Astrocyte (in vitro differentiated cells and primary cell): ENCODE measurements around the gene PUDP.

Source experiments
- CTCF ChIP-seq: IDR thresholded peaks from 2 replicates; pipeline ENCODE4 v1.5.1; 2011; ENCODE audit warnings: low read depth, mild to moderate bottlenecking, inconsistent platforms, low read length, moderate library complexity; ENCODE audit not compliant: insufficient read depth
- EZH2 ChIP-seq: IDR thresholded peaks from 2 replicates; pipeline ENCODE4 v1.6.1; 2012; ENCODE audit warnings: mild to moderate bottlenecking, low read length, inconsistent platforms; ENCODE audit not compliant: insufficient read depth

DNA sequence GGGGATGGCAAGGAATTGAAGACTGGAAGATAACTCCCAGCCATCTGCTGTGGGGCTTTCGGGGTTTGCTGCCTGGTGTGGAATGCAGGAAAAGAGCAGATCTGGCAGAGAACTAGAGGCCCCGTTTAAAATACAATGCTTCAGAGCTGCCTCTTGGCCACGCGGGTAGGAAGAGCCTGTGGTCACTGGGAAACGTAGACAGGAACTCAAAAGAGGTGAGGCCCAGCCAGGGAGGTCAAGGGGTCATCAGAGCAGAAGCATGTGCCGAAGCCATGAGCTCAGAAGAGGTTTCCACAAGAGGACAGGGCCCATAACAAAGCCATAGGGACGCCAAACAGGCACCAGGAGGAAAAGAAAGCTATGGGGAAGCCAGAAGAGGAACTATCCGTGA lies 14.9 kb downstream of the PUDP start:
- TF ChIP-seq CTCF (no peak), EZH2 (no peak)
